Left lung (tissue), 10 donors: ENCODE results near the gene CARHSP1. TPM values are rescaled to one million over a fixed set of nuclear protein-coding genes. Genes with fewer than 3 reads are reported as not detected.

ENCODE experiments used
- ATAC-seq: fragments of 200-7000 bp; cut with Tn5 transposase; one replicate; pipeline ENCODE4 v1.9.1; 2020; ENCODE audit warnings: moderate library complexity
- DNase-seq, 4 donors: peaks; one replicate each; pipeline ENCODE4 v3.0.0-alpha.2; 2013 to 2020
- H3K27ac ChIP-seq, 2 donors: fragments of 200-600 bp; sonication (generic) in 1 of 2; one replicate each; pipeline versions ENCODE4 v1.5.0 to v1.8.0; 2020 to 2021
- H3K27me3 ChIP-seq, 2 donors: fragments of 200-600 bp; sonication (generic) in 1 of 2; one replicate each; pipeline versions ENCODE4 v1.5.0 to v1.8.0; 2020 to 2021
- H3K36me3 ChIP-seq, 2 donors: fragments of 200-600 bp; sonication (generic) in 1 of 2; one replicate each; pipeline versions ENCODE4 v1.5.0 to v1.8.0; 2020 to 2021
- H3K4me1 ChIP-seq, 2 donors: fragments of 200-600 bp; one replicate each; pipeline ENCODE4 v1.8.0; 2021
- H3K4me3 ChIP-seq, 2 donors: fragments of 200-600 bp; sonication (generic) in 1 of 2; one replicate each; pipeline versions ENCODE4 v1.5.0 to v1.8.0; 2020 to 2021; ENCODE audit warnings: mild to moderate bottlenecking in 1 of 2
- H3K9me3 ChIP-seq, 2 donors: fragments of 200-600 bp; sonication (generic) in 1 of 2; one replicate each; pipeline versions ENCODE4 v1.5.0 to v1.8.0; 2020 to 2021
- CTCF ChIP-seq, 2 donors: fragments of 200-600 bp; sonication (generic) in 1 of 2; IDR thresholded peaks; one replicate each; pipeline versions ENCODE4 v1.5.0 to v1.8.0; 2021; ENCODE audit warnings: antibody characterized with exemption in 2 of 2
- intact Hi-C, 2 donors: fragments of 100-400 bp; cut with DNase I; formaldehyde crosslinking; loops; one replicate each; pipeline versions ENCODE4 v1.11.2 to v1.14.2; 2022
- polyA plus RNA-seq, 6 donors: library from polyadenylated mRNA; unstranded; fragments of 120-200 nt; gene quantifications; one replicate each; pipeline ENCODE4 v1.2.1, GENCODE V29; 2013; ENCODE audit not compliant: insufficient read length in 6 of 6
- total RNA-seq, 2 donors: library from RNA; stranded (reverse); fragmentation: NEBNext Ultra II Directional; extraction: Animal tissue kit (Norgen Biotek cat#: 25700); gene quantifications; one replicate each; pipeline ENCODE4 v1.2.1, GENCODE V29; 2021
- donor health status: DM: no; HTN: yes; CAD: no.
- donor health status: DM: no; HTN: no; CAD: no.

CARHSP1 gene
- total and polyA plus RNA-seq, 8 donors = 74.0 to 114 (median 93.7) TPM

- ATAC-seq = no peak
- intact Hi-C loops = no loop called here
- no peaks in the 10 kb centered on the region for H3K27me3 ChIP-seq
- H3K27ac ChIP-seq = no peak overlapping the region
- DNase-seq = no peak
- H3K9me3 ChIP-seq = no peaks in the 10 kb centered on the region
- H3K4me3 ChIP-seq = no peak overlapping the region
- peaks cover 0 to 6% of the 10 kb centered on the region in 2 donors for H3K4me1 ChIP-seq
- TF ChIP-seq CTCF (IDR thresholded peaks at IDR 0.05) = no peak
- H3K36me3 ChIP-seq = peaks cover 0 to 38% of the 10 kb centered on the region in 2 donors
Observed at GRCh38 chr16:8831871-8832716, 36.7 kb downstream of the CARHSP1 start.

DNA sequence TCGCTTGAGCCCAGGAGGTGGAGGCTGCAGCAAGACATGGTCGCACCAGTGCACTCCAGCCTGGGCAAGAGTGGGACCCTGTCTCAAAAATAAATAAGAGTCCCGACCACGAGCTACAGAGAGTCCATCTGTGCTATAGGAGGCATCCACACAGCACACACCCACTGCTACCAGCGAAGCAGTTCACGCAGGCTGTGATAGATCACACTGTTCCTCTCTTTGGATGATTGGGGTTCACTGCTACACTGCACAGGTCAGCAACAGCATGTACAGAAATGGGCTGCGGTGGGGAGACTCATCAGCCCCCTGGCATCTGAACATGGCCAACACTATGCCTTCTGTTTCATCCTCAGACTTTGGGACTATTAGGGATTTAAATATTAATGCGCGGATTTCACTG, 37.4 kb downstream of the CARHSP1 start:
- Histone ChIP-seq H3K9me3 (no peaks in the 10 kb centered on the region), H3K27ac (no peak overlapping the region), H3K4me3 (no peak overlapping the region), H3K4me1 (peaks cover 0 to 6% of the 10 kb centered on the region in 2 donors), H3K36me3 (peaks cover 0 to 40% of the 10 kb centered on the region in 2 donors), H3K27me3 (no peaks in the 10 kb centered on the region)
- intact Hi-C loops = no loop called here
- DNase-seq = no peak
- TF ChIP-seq CTCF (IDR thresholded peaks at IDR 0.05) = no peak
- no peak for ATAC-seq

GRCh38 chr16:8828541-8829165, 40.2 kb downstream of the CARHSP1 start:
- Histone ChIP-seq H3K27me3 (no peaks in the 10 kb centered on the region), H3K9me3 (no peaks in the 10 kb centered on the region), H3K27ac (no peak overlapping the region), H3K4me3 (no peak overlapping the region), H3K4me1 (no peaks in the 10 kb centered on the region), H3K36me3 (peaks cover 0 to 57% of the 10 kb centered on the region in 2 donors)
- intact Hi-C loops = no loop called here
- TF ChIP-seq CTCF (IDR thresholded peaks at IDR 0.05) = no peak
- no peak for DNase-seq
- ATAC-seq = no peak

GRCh38 chr16:8826278-8826879, 42.4 kb downstream of the CARHSP1 start:
- intact Hi-C loops = no loop called here
- Histone ChIP-seq H3K9me3 (no peaks in the 10 kb centered on the region), H3K27me3 (no peaks in the 10 kb centered on the region), H3K27ac (no peak overlapping the region), H3K4me3 (no peak overlapping the region), H3K4me1 (no peaks in the 10 kb centered on the region), H3K36me3 (peaks cover 0 to 54% of the 10 kb centered on the region in 2 donors)
- no peak for TF ChIP-seq CTCF (IDR thresholded peaks at IDR 0.05)
- no peak for ATAC-seq
- DNase-seq = no peak

DNA sequence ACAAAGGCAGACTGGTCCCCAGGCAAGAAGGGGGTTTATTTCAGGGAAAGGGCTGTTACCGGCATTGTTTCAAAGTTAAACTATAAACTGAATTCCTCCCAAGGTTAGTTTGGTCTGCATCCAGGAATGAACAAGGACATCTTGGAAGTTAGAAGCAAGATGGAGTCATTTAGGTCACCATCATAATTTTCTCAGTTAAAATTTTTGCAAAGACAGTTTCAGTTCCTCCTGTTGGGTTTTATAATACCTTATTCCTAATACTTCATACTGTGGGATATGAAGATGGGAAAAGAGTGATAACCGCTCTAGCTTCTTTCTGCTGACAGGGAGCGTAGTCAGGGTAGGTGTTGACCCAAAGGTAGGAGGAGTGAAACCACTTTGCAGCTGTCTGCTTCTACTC, 46.4 kb downstream of the CARHSP1 start:
- intact Hi-C loops = no loop called here
- Histone ChIP-seq H3K27me3 (no peaks in the 10 kb centered on the region), H3K4me3 (no peak overlapping the region), H3K4me1 (peaks cover 0 to 3% of the 10 kb centered on the region in 2 donors), H3K27ac (no peak overlapping the region), H3K9me3 (no peaks in the 10 kb centered on the region), H3K36me3 (peaks cover 0 to 69% of the 10 kb centered on the region in 2 donors)
- ATAC-seq (no peak), DNase-seq (no peak)
- TF ChIP-seq CTCF (IDR thresholded peaks at IDR 0.05) = no peak
